BLaER1 treated with 17β-estradiol and CSF1 and Interleukin-3, amounts not matched to agents 10 nM and 100 nM (cell line): ENCODE data around the gene SNRPA1.

ENCODE experiments used
- H3K27ac ChIP-seq, 11 experiments: shearing (Covaris generic); formaldehyde crosslinking; 2 replicates each; pipeline ENCODE4 v1.8.1; 2022
- H3K27me3 ChIP-seq, 11 experiments: shearing (Covaris generic); formaldehyde crosslinking; 2 replicates each; pipeline ENCODE4 v1.8.1; 2022
- H3K36me3 ChIP-seq, 11 experiments: shearing (Covaris generic); formaldehyde crosslinking; 2 replicates each; pipeline ENCODE4 v1.8.1; 2022
- H3K4me1 ChIP-seq, 10 experiments: shearing (Covaris generic); formaldehyde crosslinking; 2 replicates each; pipeline ENCODE4 v1.8.1; 2022
- H3K4me2 ChIP-seq, 11 experiments: shearing (Covaris generic); formaldehyde crosslinking; 2 replicates each; pipeline ENCODE4 v1.8.1; 2022
- H3K4me3 ChIP-seq, 10 experiments: shearing (Covaris generic); formaldehyde crosslinking; 2 replicates each; pipeline ENCODE4 v1.8.1; 2022
- H3K9ac ChIP-seq, 11 experiments: shearing (Covaris generic); formaldehyde crosslinking; 2 replicates each; pipeline ENCODE4 v1.8.1; 2022
- H3K9me3 ChIP-seq, 11 experiments: shearing (Covaris generic); formaldehyde crosslinking; replicated peaks in 1 of 11; 2 replicates each; pipeline ENCODE4 v1.8.1; 2022
- H4K20me1 ChIP-seq, 11 experiments: shearing (Covaris generic); formaldehyde crosslinking; 2 replicates each; pipeline ENCODE4 v1.8.1; 2022
- Cebpa-rat ChIP-seq, 11 experiments: shearing (Covaris generic); IDR thresholded peaks; 2 replicates each; pipeline ENCODE4 v1.8.1; 2022

The SNRPA1 gene

GRCh38 chr15:101244036-101244781 lies 50.8 kb downstream of the SNRPA1 start:
- Histone ChIP-seq H3K27me3 (no peaks in the 10 kb centered on the region), H3K9me3 (peaks cover 0 to 12% (median 7%) of the 10 kb centered on the region in 11 experiments; a peak in 14 of 22 replicates), H3K36me3 (peaks cover 0 to 76% (median 26%) of the 10 kb centered on the region in 11 experiments; a peak in 15 of 22 replicates), H3K4me1 (peaks cover 99 to 100% (median 100%) of the 10 kb centered on the region in 10 experiments), H3K4me2 (peak overlapping the region; percentile 85 to 100 (median 95)), H3K4me3 (peak overlapping the region in 4 of 10 experiments; percentile 1 to 30 (median 4); a peak in 3 of 20 replicates), H4K20me1 (peaks cover 10 to 99% (median 30%) of the 10 kb centered on the region in 11 experiments; a peak in 18 of 22 replicates), H3K9ac (peak overlapping the region; percentile 7 to 82 (median 77); a peak in 17 of 22 replicates), H3K27ac (peak overlapping the region in 9 of 11 experiments; percentile 77 to 97 (median 95); a peak in 17 of 22 replicates)
- no peak for TF ChIP-seq Cebpa-rat (IDR thresholded peaks at IDR 0.05)

GRCh38 chr15:101243420-101243819 lies 51.6 kb downstream of the SNRPA1 start:
- H3K4me1 ChIP-seq, result peaks cover 91 to 96% (median 93%) of the 10 kb centered on the region in 10 experiments

GRCh38 chr15:101242999-101243336 lies 52.1 kb downstream of the SNRPA1 start:
- Histone ChIP-seq H3K9ac (peak overlapping the region; percentile 5 to 82 (median 77); a peak in 19 of 22 replicates), H3K9me3 (peaks cover 0 to 24% (median 20%) of the 10 kb centered on the region in 11 experiments; a peak in 16 of 22 replicates), H3K4me2 (peak overlapping the region; percentile 85 to 100 (median 95)), H3K4me3 (peak overlapping the region in 6 of 10 experiments; percentile 2 to 34 (median 25); a peak in 4 of 20 replicates), H3K36me3 (peaks cover 0 to 78% (median 36%) of the 10 kb centered on the region in 11 experiments; a peak in 17 of 22 replicates), H3K27ac (peak overlapping the region in 10 of 11 experiments; percentile 61 to 97 (median 94); a peak in 20 of 22 replicates), H3K4me1 (peaks cover 86 to 92% (median 89%) of the 10 kb centered on the region in 10 experiments), H3K27me3 (no peaks in the 10 kb centered on the region), H4K20me1 (peaks cover 5 to 98% (median 18%) of the 10 kb centered on the region in 11 experiments; a peak in 15 of 22 replicates)
- no peak for TF ChIP-seq Cebpa-rat (IDR thresholded peaks at IDR 0.05)

More at GRCh38 chr15:101243420-101243819, 51.6 kb downstream of the SNRPA1 start:
- Histone ChIP-seq H4K20me1 (peaks cover 10 to 100% (median 22%) of the 10 kb centered on the region in 11 experiments; a peak in 18 of 22 replicates), H3K4me2 (peak overlapping the region; percentile 85 to 100 (median 95)), H3K9me3 (peaks cover 0 to 20% (median 15%) of the 10 kb centered on the region in 11 experiments; a peak in 15 of 22 replicates), H3K4me3 (no peak overlapping the region), H3K27me3 (no peaks in the 10 kb centered on the region), H3K9ac (peak overlapping the region in 8 of 11 experiments; percentile 68 to 82 (median 78); a peak in 17 of 22 replicates), H3K27ac (peak overlapping the region in 10 of 11 experiments; percentile 61 to 97 (median 94); a peak in 19 of 22 replicates), H3K36me3 (peaks cover 0 to 78% (median 33%) of the 10 kb centered on the region in 11 experiments; a peak in 17 of 22 replicates)
- no peak for TF ChIP-seq Cebpa-rat (IDR thresholded peaks at IDR 0.05)

GRCh38 chr15:101242160-101242998 lies 52.7 kb downstream of the SNRPA1 start:
- H3K36me3 ChIP-seq, result peaks cover 5 to 78% (median 37%) of the 10 kb centered on the region in 11 experiments; a peak in 18 of 22 replicates
- peaks cover 80 to 88% (median 83%) of the 10 kb centered on the region in 10 experiments for H3K4me1 ChIP-seq
- H3K27me3 ChIP-seq, result no peaks in the 10 kb centered on the region
- peak overlapping the region; percentile 5 to 82 (median 77); a peak in 19 of 22 replicates for H3K9ac ChIP-seq
- TF ChIP-seq Cebpa-rat (IDR thresholded peaks at IDR 0.05), result peak in 7 of 11 experiments; percentile 56 to 86 (median 73); a peak in 13 of 22 replicates
- H3K4me3 ChIP-seq, result peak overlapping the region in 8 of 10 experiments; percentile 14 to 47 (median 36); a peak in 13 of 20 replicates
- H3K27ac ChIP-seq, result peak overlapping the region in 10 of 11 experiments; percentile 61 to 97 (median 94); a peak in 20 of 22 replicates
- peaks cover 1 to 92% (median 12%) of the 10 kb centered on the region in 11 experiments; a peak in 15 of 22 replicates for H4K20me1 ChIP-seq
- peaks cover 0 to 30% (median 26%) of the 10 kb centered on the region in 11 experiments; a peak in 18 of 22 replicates for H3K9me3 ChIP-seq
- H3K4me2 ChIP-seq, result peak overlapping the region; percentile 85 to 100 (median 95)

GRCh38 chr15:101240358-101240757 lies 54.7 kb downstream of the SNRPA1 start:
- TF ChIP-seq Cebpa-rat (IDR thresholded peaks at IDR 0.05), result no peak
- H3K27ac ChIP-seq, result peak overlapping the region in 9 of 11 experiments; percentile 10 to 97 (median 95); a peak in 14 of 22 replicates
- H3K27me3 ChIP-seq, result no peaks in the 10 kb centered on the region
- H3K9ac ChIP-seq, result no peak overlapping the region
- H3K36me3 ChIP-seq, result peaks cover 12 to 78% (median 57%) of the 10 kb centered on the region in 11 experiments
- peaks cover 8 to 48% (median 43%) of the 10 kb centered on the region in 11 experiments; a peak in 20 of 22 replicates for H3K9me3 ChIP-seq
- peak overlapping the region; percentile 9 to 99 (median 94); a peak in 19 of 22 replicates for H3K4me2 ChIP-seq
- H3K4me1 ChIP-seq, result peaks cover 60 to 69% (median 63%) of the 10 kb centered on the region in 10 experiments
- no peak overlapping the region for H3K4me3 ChIP-seq
- peaks cover 0 to 74% (median 13%) of the 10 kb centered on the region in 11 experiments; a peak in 10 of 22 replicates for H4K20me1 ChIP-seq

- Histone ChIP-seq H3K4me1 (peaks cover 54 to 63% (median 57%) of the 10 kb centered on the region in 10 experiments), H3K4me2 (peak overlapping the region; percentile 6 to 99 (median 88); a peak in 17 of 22 replicates), H3K27me3 (no peaks in the 10 kb centered on the region), H3K36me3 (peaks cover 18 to 82% (median 63%) of the 10 kb centered on the region in 11 experiments), H3K9me3 (peaks cover 8 to 53% (median 44%) of the 10 kb centered on the region in 11 experiments; a peak in 20 of 22 replicates), H3K27ac (peak overlapping the region in 9 of 11 experiments; percentile 10 to 97 (median 94); a peak in 15 of 22 replicates), H3K4me3 (no peak overlapping the region), H3K9ac (no peak overlapping the region), H4K20me1 (peaks cover 0 to 68% (median 11%) of the 10 kb centered on the region in 11 experiments; a peak in 11 of 22 replicates)
- no peak for TF ChIP-seq Cebpa-rat (IDR thresholded peaks at IDR 0.05)
Observed at GRCh38 chr15:101239724-101240136, 55.3 kb downstream of the SNRPA1 start.

GRCh38 chr15:101237251-101237650 lies 57.8 kb downstream of the SNRPA1 start:
- H3K4me3 ChIP-seq, result no peak overlapping the region; a peak in 1 of 20 replicates
- H3K27me3 ChIP-seq, result no peaks in the 10 kb centered on the region
- H3K9me3 ChIP-seq, result peaks cover 8 to 62% (median 55%) of the 10 kb centered on the region in 11 experiments; a peak in 20 of 22 replicates
- no peak overlapping the region for H3K4me2 ChIP-seq
- TF ChIP-seq Cebpa-rat (IDR thresholded peaks at IDR 0.05), result no peak
- no peak overlapping the region for H3K27ac ChIP-seq
- no peak overlapping the region for H3K9ac ChIP-seq
- H4K20me1 ChIP-seq, result peaks cover 0 to 62% (median 31%) of the 10 kb centered on the region in 11 experiments; a peak in 15 of 22 replicates
- H3K36me3 ChIP-seq, result peaks cover 41 to 99% (median 87%) of the 10 kb centered on the region in 11 experiments
- H3K4me1 ChIP-seq, result peaks cover 29 to 55% (median 39%) of the 10 kb centered on the region in 10 experiments
